HG03196 (cell line): Measurements from ENCODE around the gene TMC1.

ENCODE experiments used
- ATAC-seq: cut with Tn5 transposase; IDR thresholded peaks from one replicate; pipeline ENCODE4 v1.9.1; 2021; ENCODE audit not compliant: unreplicated experiment

The TMC1 gene

GRCh38 chr9:72565535-72565934 lies 44.1 kb downstream of the TMC1 start:
- ATAC-seq = no peak

- ATAC-seq = no peak
Observed at GRCh38 chr9:72574156-72574810, 52.9 kb downstream of the TMC1 start.

- no peak for ATAC-seq
Observed at GRCh38 chr9:72575666-72576065, 54.3 kb downstream of the TMC1 start.

- no peak for ATAC-seq
Observed at GRCh38 chr9:72576087-72576486, 54.7 kb downstream of the TMC1 start.

GRCh38 chr9:72577212-72577753 lies 55.9 kb downstream of the TMC1 start:
- no peak for ATAC-seq

GRCh38 chr9:72579190-72579589 lies 57.8 kb downstream of the TMC1 start:
- no peak for ATAC-seq

GRCh38 chr9:72579880-72580550 lies 58.6 kb downstream of the TMC1 start:
- ATAC-seq = no peak

- ATAC-seq = no peak
Observed at GRCh38 chr9:72581694-72582093, 60.3 kb downstream of the TMC1 start.

- no peak for ATAC-seq
Observed at GRCh38 chr9:72583370-72583769, 62.0 kb downstream of the TMC1 start.

- no peak for ATAC-seq
Observed at GRCh38 chr9:72586388-72587130, 65.2 kb downstream of the TMC1 start.

GRCh38 chr9:72588336-72588735 lies 66.9 kb downstream of the TMC1 start:
- no peak for ATAC-seq

GRCh38 chr9:72589667-72590521 lies 68.5 kb downstream of the TMC1 start:
- ATAC-seq = no peak

- ATAC-seq = no peak
Observed at GRCh38 chr9:72590824-72591223, 69.4 kb downstream of the TMC1 start.

- ATAC-seq = peak; percentile 76
Observed at GRCh38 chr9:72592502-72593403, 71.3 kb downstream of the TMC1 start.

GRCh38 chr9:72596451-72597180 lies 75.2 kb downstream of the TMC1 start:
- ATAC-seq = no peak

GRCh38 chr9:72597181-72597517 lies 75.7 kb downstream of the TMC1 start:
- no peak for ATAC-seq

GRCh38 chr9:72597601-72598000 lies 76.2 kb downstream of the TMC1 start:
- ATAC-seq = no peak

- ATAC-seq = no peak
Observed at GRCh38 chr9:72598639-72599038, 77.2 kb downstream of the TMC1 start.

- no peak for ATAC-seq
Observed at GRCh38 chr9:72599874-72600534, 78.6 kb downstream of the TMC1 start.
